Thymus (tissue), 11 donors: ENCODE measurements around the gene CPED1. TPM values are rescaled to one million over a fixed set of nuclear protein-coding genes. Genes with fewer than 3 reads are reported as not detected.
"Not testable (repeated sequence)": the region's sequence is repeated elsewhere in the genome, so short reads cannot be mapped to it uniquely, and the experiment has no call there.

Experiments used
- DNase-seq, 9 donors: peaks; one replicate each; pipeline ENCODE4 v3.0.0-alpha.2; 2013; ENCODE audit warnings: low spot score in 9 of 9, low read depth in 6 of 9, missing footprints in 1 of 9
- H3K27ac ChIP-seq, 2 donors: one replicate each; pipeline ENCODE4 v1.5.1; 2013; ENCODE audit warnings: control low read depth in 1 of 2, low read depth in 1 of 2, low read length in 1 of 2, mild to moderate bottlenecking in 1 of 2, moderate library complexity in 1 of 2
- H3K27me3 ChIP-seq, 2 donors: one replicate each; pipeline ENCODE4 v1.5.1; 2013; ENCODE audit warnings: low read length in 1 of 2; ENCODE audit not compliant: control insufficient read depth in 2 of 2, insufficient read depth in 1 of 2
- H3K36me3 ChIP-seq, 2 donors: one replicate each; pipeline ENCODE4 v1.5.1; 2013; ENCODE audit warnings: low read length in 1 of 2, mild to moderate bottlenecking in 1 of 2, moderate library complexity in 1 of 2; ENCODE audit not compliant: control insufficient read depth in 2 of 2, insufficient read depth in 2 of 2
- H3K4me1 ChIP-seq, 2 donors: one replicate each; pipeline ENCODE4 v1.5.1; 2013; ENCODE audit warnings: low read length in 2 of 2; ENCODE audit not compliant: control insufficient read depth in 2 of 2, insufficient read depth in 2 of 2
- H3K4me3 ChIP-seq, 2 donors: one replicate each; pipeline ENCODE4 v1.5.1; 2013; ENCODE audit warnings: low read length in 2 of 2, control low read depth in 1 of 2, mild to moderate bottlenecking in 1 of 2
- H3K9me3 ChIP-seq, 2 donors: one replicate each; pipeline ENCODE4 v1.5.1; 2013; ENCODE audit warnings: low read length in 1 of 2, mild to moderate bottlenecking in 1 of 2; ENCODE audit not compliant: control insufficient read depth in 2 of 2, insufficient read depth in 1 of 2
- WGBS: extraction: QIAGEN DNeasy Blood & Tissue Kit; methylation state at CpG from one replicate; pipeline ENCODE4 v1.1.7; 2013; 5-methylcytosine and 5-hydroxymethylcytosine counted together
- polyA plus RNA-seq: library from polyadenylated mRNA; stranded (reverse); fragments of 200-250 nt; gene quantifications from one replicate; pipeline ENCODE4 v1.2.3, GENCODE V29; 2013
- total RNA-seq: library from RNA; stranded (reverse); fragments of 120-200 nt; gene quantifications from one replicate; pipeline ENCODE4 v1.2.4, GENCODE V29; 2013
- donor health status: healthy.

Gene CPED1
- total and polyA plus RNA-seq, 2 donors = 1.9 to 2.2 TPM

- Histone ChIP-seq H3K4me3 (no peak overlapping the region), H3K9me3 (no peaks in the 10 kb centered on the region), H3K36me3 (no peaks in the 10 kb centered on the region), H3K4me1 (no peaks in the 10 kb centered on the region), H3K27me3 (no peaks in the 10 kb centered on the region), H3K27ac (no peak overlapping the region)
- 94% methylated on average over 5 of the region's 5 CpGs for WGBS
- DNase-seq = no peak
Observed at GRCh38 chr7:121175826-121176225, 187.3 kb downstream of the CPED1 start.

GRCh38 chr7:121178452-121178851 is 189.9 kb downstream of the CPED1 start:
- no peaks in the 10 kb centered on the region for H3K4me1 ChIP-seq
- H3K36me3 ChIP-seq = no peaks in the 10 kb centered on the region
- H3K27ac ChIP-seq = no peak overlapping the region
- no peaks in the 10 kb centered on the region for H3K9me3 ChIP-seq
- no peak for DNase-seq
- no peaks in the 10 kb centered on the region for H3K27me3 ChIP-seq
- 96% methylated on average over 3 of the region's 3 CpGs for WGBS
- no peak overlapping the region for H3K4me3 ChIP-seq

GRCh38 chr7:121178869-121179497 is 190.5 kb downstream of the CPED1 start:
- Histone ChIP-seq H3K4me1 (no peaks in the 10 kb centered on the region), H3K9me3 (no peaks in the 10 kb centered on the region), H3K27ac (no peak overlapping the region), H3K4me3 (no peak overlapping the region), H3K27me3 (no peaks in the 10 kb centered on the region), H3K36me3 (no peaks in the 10 kb centered on the region)
- 92% methylated on average over 2 of the region's 2 CpGs for WGBS
- DNase-seq = no peak

GRCh38 chr7:121180436-121181063 is 192.0 kb downstream of the CPED1 start:
- no peak overlapping the region for H3K4me3 ChIP-seq
- no peaks in the 10 kb centered on the region for H3K27me3 ChIP-seq
- no peaks in the 10 kb centered on the region for H3K36me3 ChIP-seq
- H3K9me3 ChIP-seq = no peaks in the 10 kb centered on the region
- no peak overlapping the region for H3K27ac ChIP-seq
- no peaks in the 10 kb centered on the region for H3K4me1 ChIP-seq
- 94% methylated on average over 4 of the region's 4 CpGs for WGBS
- DNase-seq = no peak

- H3K4me1 ChIP-seq = no peaks in the 10 kb centered on the region
- H3K9me3 ChIP-seq = no peaks in the 10 kb centered on the region
- no peak overlapping the region for H3K4me3 ChIP-seq
- 93% methylated on average over 1 of the region's 1 CpG for WGBS
- no peak for DNase-seq
- no peak overlapping the region for H3K27ac ChIP-seq
- H3K27me3 ChIP-seq = no peaks in the 10 kb centered on the region
- H3K36me3 ChIP-seq = no peaks in the 10 kb centered on the region
Observed at GRCh38 chr7:121181357-121181756, 192.8 kb downstream of the CPED1 start.

- Histone ChIP-seq H3K9me3 (no peaks in the 10 kb centered on the region), H3K27me3 (no peaks in the 10 kb centered on the region), H3K4me1 (no peaks in the 10 kb centered on the region), H3K36me3 (no peaks in the 10 kb centered on the region), H3K27ac (no peak overlapping the region), H3K4me3 (no peak overlapping the region)
- DNase-seq = no peak
Observed at GRCh38 chr7:121182281-121182680, 193.8 kb downstream of the CPED1 start.

- no peak for DNase-seq
- Histone ChIP-seq H3K36me3 (no peaks in the 10 kb centered on the region), H3K27ac (no peak overlapping the region), H3K4me3 (no peak overlapping the region), H3K27me3 (no peaks in the 10 kb centered on the region), H3K9me3 (no peaks in the 10 kb centered on the region), H3K4me1 (no peaks in the 10 kb centered on the region)
Observed at GRCh38 chr7:121182902-121183301, 194.4 kb downstream of the CPED1 start.

GRCh38 chr7:121183883-121184282 is 195.4 kb downstream of the CPED1 start:
- not testable (repeated sequence) for H3K4me1 ChIP-seq, DNase-seq, H3K36me3 ChIP-seq, H3K27me3 ChIP-seq, H3K4me3 ChIP-seq, H3K9me3 ChIP-seq, H3K27ac ChIP-seq
- WGBS = 94% methylated on average over 4 of the region's 4 CpGs

- H3K9me3 ChIP-seq = no peaks in the 10 kb centered on the region
- no peak overlapping the region for H3K27ac ChIP-seq
- H3K27me3 ChIP-seq = no peaks in the 10 kb centered on the region
- WGBS = 94% methylated on average over 1 of the region's 1 CpG
- H3K4me1 ChIP-seq = no peaks in the 10 kb centered on the region
- no peaks in the 10 kb centered on the region for H3K36me3 ChIP-seq
- no peak for DNase-seq
- no peak overlapping the region for H3K4me3 ChIP-seq
Observed at GRCh38 chr7:121186746-121187145, 198.2 kb downstream of the CPED1 start.
